ENCODE results near the gene SPTB.

DNA sequence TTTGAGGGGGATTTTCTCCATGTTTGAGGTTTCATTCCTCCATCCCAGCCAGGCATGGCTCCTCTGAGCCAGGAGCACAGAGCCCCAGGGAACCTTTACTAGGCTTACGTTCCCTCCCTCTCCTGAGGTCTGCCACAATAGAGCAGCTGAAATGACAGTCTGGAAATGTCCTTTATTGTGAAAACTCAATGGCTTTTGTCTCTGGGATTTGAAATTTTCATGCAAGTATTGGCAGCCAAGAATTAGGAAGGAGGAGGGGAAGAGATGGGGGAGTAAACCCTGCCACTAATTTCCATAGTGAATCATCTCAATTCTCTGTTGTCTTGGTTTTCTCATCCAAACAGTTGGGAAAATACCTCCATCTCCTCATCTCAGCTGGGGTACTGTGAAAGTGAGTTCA lies 178.0 kb downstream of the SPTB start:
- no peak for TF ChIP-seq FOXK2 (IDR thresholded peaks at IDR 0.05)
- TF ChIP-seq SP1 (IDR thresholded peaks at IDR 0.05), result no peak
- no peak for TF ChIP-seq BHLHE40 (IDR thresholded peaks at IDR 0.05; ENCODE audit: borderline replicate concordance)
- TF ChIP-seq, protein P1, sequence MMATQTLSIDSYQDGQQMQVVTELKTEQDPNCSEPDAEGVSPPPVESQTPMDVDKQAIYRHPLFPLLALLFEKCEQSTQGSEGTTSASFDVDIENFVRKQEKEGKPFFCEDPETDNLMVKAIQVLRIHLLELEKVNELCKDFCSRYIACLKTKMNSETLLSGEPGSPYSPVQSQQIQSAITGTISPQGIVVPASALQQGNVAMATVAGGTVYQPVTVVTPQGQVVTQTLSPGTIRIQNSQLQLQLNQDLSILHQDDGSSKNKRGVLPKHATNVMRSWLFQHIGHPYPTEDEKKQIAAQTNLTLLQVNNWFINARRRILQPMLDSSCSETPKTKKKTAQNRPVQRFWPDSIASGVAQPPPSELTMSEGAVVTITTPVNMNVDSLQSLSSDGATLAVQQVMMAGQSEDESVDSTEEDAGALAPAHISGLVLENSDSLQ (IDR thresholded peaks at IDR 0.05), result no peak
- TF ChIP-seq NFRKB (IDR thresholded peaks at IDR 0.05), result no peak
- TF ChIP-seq ELF4 (IDR thresholded peaks at IDR 0.05), result no peak
